PFSK-1 (cell line): Measurements from ENCODE around the gene TTLL6.

ENCODE experiments used
- FOXP2 ChIP-seq: optimal IDR thresholded peaks from 2 replicates; pipeline ENCODE3; 2011; ENCODE audit warnings: borderline replicate concordance, control low read depth, inconsistent platforms; ENCODE audit not compliant: insufficient read depth; ENCODE audit errors: extremely low read length, extremely low read depth
- POLR2AphosphoS5 ChIP-seq: IDR thresholded peaks from 2 replicates; pipeline ENCODE4 v1.6.1; 2012; ENCODE audit warnings: low read depth, mild to moderate bottlenecking, control low read depth, low read length, moderate library complexity
- REST ChIP-seq, 2 experiments: IDR thresholded peaks; 2 replicates each; pipeline versions ENCODE4 v1.6.1 to v1.8.0; 2011 to 2012; ENCODE audit warnings: low read depth in 2 of 2, low read length in 2 of 2, control low read depth in 1 of 2, inconsistent platforms in 1 of 2, mild to moderate bottlenecking in 1 of 2, moderate library complexity in 1 of 2; ENCODE audit not compliant: insufficient read depth in 1 of 2
- SIN3A ChIP-seq: IDR thresholded peaks from 2 replicates; pipeline ENCODE4 v1.6.1; 2012; ENCODE audit warnings: mild to moderate bottlenecking, low read length, moderate library complexity, borderline replicate concordance; ENCODE audit not compliant: insufficient read depth
- TAF1 ChIP-seq: IDR thresholded peaks from 2 replicates; pipeline ENCODE4 v1.6.1; 2012; ENCODE audit warnings: low read length, control low read depth, borderline replicate concordance; ENCODE audit not compliant: insufficient read depth

The TTLL6 gene

GRCh38 chr17:48830840-48831548 lies 14.0 kb upstream of the TTLL6 start, which contains the start of gene CALCOCO2:
TSS of gene CALCOCO2 (plus strand) at chr17:48831035. CDS start at chr17:48841708, 10,673 bp downstream.
- TF ChIP-seq FOXP2 (peak; percentile 90), SIN3A (no peak), REST (IDR thresholded peaks at IDR 0.05; ENCODE audit: insufficient read depth in 1 of 2, low read depth in 2 of 2, low read length in 2 of 2) (peak; percentile 64 to 84; a peak in 3 of 4 replicates), TAF1 (0 out of 2 replicates have a peak, but pooled peaks have one; percentile 22), POLR2AphosphoS5 (peak; percentile 64; the same call in 1 of the 2 replicates)

- no peak for TF ChIP-seq REST (IDR thresholded peaks at IDR 0.05; ENCODE audit: insufficient read depth in 1 of 2, low read depth in 2 of 2, low read length in 2 of 2)
- no peak for TF ChIP-seq TAF1
Observed at GRCh38 chr17:48825446-48826381, 8.7 kb upstream of the TTLL6 start.

GRCh38 chr17:48819466-48819865 lies 2.4 kb upstream of the TTLL6 start:
- TF ChIP-seq FOXP2 (no peak), SIN3A (no peak), TAF1 (no peak), POLR2AphosphoS5 (no peak), REST (IDR thresholded peaks at IDR 0.05; ENCODE audit: insufficient read depth in 1 of 2, low read depth in 2 of 2, low read length in 2 of 2) (no peak)

GRCh38 chr17:48818361-48818841 lies 1.4 kb upstream of the TTLL6 start:
- TF ChIP-seq SIN3A (no peak), REST (IDR thresholded peaks at IDR 0.05; ENCODE audit: insufficient read depth in 1 of 2, low read depth in 2 of 2, low read length in 2 of 2) (no peak), POLR2AphosphoS5 (no peak), TAF1 (no peak), FOXP2 (no peak)
